22Rv1 (cell line): ENCODE measurements around the gene TMEM11.
"Not testable (repeated sequence)": the region's sequence is repeated elsewhere in the genome, so short reads cannot be mapped to it uniquely, and the experiment has no call there.

Source experiments
- H3K27ac ChIP-seq: fragments of 450-650 bp; 2 replicates; pipeline ENCODE4 v1.5.1; 2017
- CTCF ChIP-seq: fragments of 450-650 bp; IDR thresholded peaks from 2 replicates; pipeline ENCODE4 v1.5.1; 2017; ENCODE audit warnings: mild to moderate bottlenecking
- ZFX ChIP-seq: fragments of 450-650 bp; IDR thresholded peaks from 2 replicates; pipeline ENCODE4 v1.6.1; 2017; ENCODE audit warnings: antibody characterized with exemption, borderline replicate concordance

The TMEM11 gene

GRCh38 chr17:21198411-21198810 lies 15.6 kb downstream of the TMEM11 start:
- H3K27ac ChIP-seq = no peak overlapping the region
- TF ChIP-seq ZFX (no peak), CTCF (no peak)

GRCh38 chr17:21196126-21196525 lies 17.8 kb downstream of the TMEM11 start:
- TF ChIP-seq CTCF (no peak), ZFX (no peak)
- H3K27ac ChIP-seq = no peak overlapping the region

- TF ChIP-seq CTCF (no peak), ZFX (no peak)
- no peak overlapping the region for H3K27ac ChIP-seq
Measured at GRCh38 chr17:21194703-21195102, 19.3 kb downstream of the TMEM11 start.

GRCh38 chr17:21194226-21194625 lies 19.7 kb downstream of the TMEM11 start:
- H3K27ac ChIP-seq = no peak overlapping the region
- TF ChIP-seq CTCF (no peak), ZFX (no peak)

GRCh38 chr17:21193031-21193430 lies 20.9 kb downstream of the TMEM11 start:
- H3K27ac ChIP-seq = no peak overlapping the region
- TF ChIP-seq ZFX = no peak
- no peak for TF ChIP-seq CTCF

- H3K27ac ChIP-seq = not testable (repeated sequence)
Measured at GRCh38 chr17:21192414-21192813, 21.5 kb downstream of the TMEM11 start.

- no peak for TF ChIP-seq ZFX
- no peak for TF ChIP-seq CTCF
Measured at GRCh38 chr17:21191698-21192097, 22.3 kb downstream of the TMEM11 start.

GRCh38 chr17:21190078-21190477 lies 23.9 kb downstream of the TMEM11 start:
- TF ChIP-seq ZFX (no peak), CTCF (no peak)
- no peak overlapping the region for H3K27ac ChIP-seq

More at GRCh38 chr17:21191698-21192097, 22.3 kb downstream of the TMEM11 start:
- H3K27ac ChIP-seq = no peak overlapping the region
